Astrocyte (in vitro differentiated cells and primary cell): ENCODE data around the gene ATG4D. TPM values are rescaled to one million over a fixed set of nuclear protein-coding genes. Genes with fewer than 3 reads are reported as not detected.

Source experiments
- DNase-seq: peaks from one replicate; pipeline ENCODE4 v3.0.0-alpha.2; 2010; ENCODE audit warnings: low read depth
- FAIRE-seq: peaks from 2 replicates; lab custom pipeline; 2011; peaks lifted over from hg19 to GRCh38; lab: Jason Lieb, UNC
- H2AFZ ChIP-seq: 2 replicates; pipeline ENCODE4 v1.6.0; 2012; ENCODE audit warnings: low read depth, low read length, inconsistent platforms
- H3K27ac ChIP-seq: 2 replicates; pipeline ENCODE4 v1.5.1; 2011; ENCODE audit warnings: low read depth, low read length, inconsistent platforms
- H3K27me3 ChIP-seq: 2 replicates; pipeline ENCODE4 v1.6.0; 2011; ENCODE audit warnings: low read length, inconsistent platforms; ENCODE audit not compliant: insufficient read depth
- H3K36me3 ChIP-seq: 2 replicates; pipeline ENCODE4 v1.5.1; 2011; ENCODE audit warnings: low read length, inconsistent platforms; ENCODE audit not compliant: insufficient read depth
- H3K4me1 ChIP-seq: 2 replicates; pipeline ENCODE4 v1.5.1; 2011; ENCODE audit warnings: low read length, inconsistent platforms; ENCODE audit not compliant: insufficient read depth
- H3K4me2 ChIP-seq: 2 replicates; pipeline ENCODE4 v1.6.0; 2012; ENCODE audit warnings: low read length, inconsistent platforms
- H3K4me3 ChIP-seq: 2 replicates; pipeline ENCODE4 v1.5.1; 2011; ENCODE audit warnings: low read depth, mild to moderate bottlenecking, low read length, inconsistent platforms; ENCODE audit not compliant: insufficient read depth
- H3K79me2 ChIP-seq: 2 replicates; pipeline ENCODE4 v1.6.0; 2012; ENCODE audit warnings: mild to moderate bottlenecking, low read length, inconsistent platforms; ENCODE audit not compliant: insufficient read depth
- H3K9ac ChIP-seq: 2 replicates; pipeline ENCODE4 v1.6.0; 2012; ENCODE audit warnings: mild to moderate bottlenecking, low read length, inconsistent platforms
- H3K9me3 ChIP-seq: 2 replicates; pipeline ENCODE4 v1.5.1; 2012; ENCODE audit warnings: low read depth, mild to moderate bottlenecking, low read length, inconsistent platforms; ENCODE audit not compliant: insufficient read depth
- H4K20me1 ChIP-seq: 2 replicates; pipeline ENCODE4 v1.6.0; 2012; ENCODE audit warnings: low read length, inconsistent platforms; ENCODE audit not compliant: insufficient read depth
- H3K27ac Mint-ChIP-seq: one replicate; pipeline ENCODE4 v1.8.0; 2021; ENCODE audit warnings: mild to moderate bottlenecking, mixed read lengths; ENCODE audit not compliant: unreplicated experiment
- H3K27me3 Mint-ChIP-seq: one replicate; pipeline ENCODE4 v1.8.0; 2021; ENCODE audit warnings: low read depth, mixed read lengths; ENCODE audit not compliant: unreplicated experiment
- H3K36me3 Mint-ChIP-seq: one replicate; pipeline ENCODE4 v1.8.0; 2021; ENCODE audit warnings: low read depth, mixed read lengths; ENCODE audit not compliant: unreplicated experiment
- H3K4me1 Mint-ChIP-seq: one replicate; pipeline ENCODE4 v1.8.0; 2021; ENCODE audit warnings: low read depth, mixed read lengths; ENCODE audit not compliant: unreplicated experiment
- H3K4me3 Mint-ChIP-seq: one replicate; pipeline ENCODE4 v1.8.0; 2021; ENCODE audit warnings: mild to moderate bottlenecking, moderate library complexity, mixed read lengths; ENCODE audit not compliant: unreplicated experiment
- H3K9me3 Mint-ChIP-seq: one replicate; pipeline ENCODE4 v1.8.0; 2021; ENCODE audit warnings: mild to moderate bottlenecking, mixed read lengths; ENCODE audit not compliant: unreplicated experiment
- CTCF ChIP-seq: IDR thresholded peaks from 2 replicates; pipeline ENCODE4 v1.5.1; 2011; ENCODE audit warnings: low read depth, mild to moderate bottlenecking, inconsistent platforms, low read length, moderate library complexity; ENCODE audit not compliant: insufficient read depth
- EZH2 ChIP-seq: IDR thresholded peaks from 2 replicates; pipeline ENCODE4 v1.6.1; 2012; ENCODE audit warnings: mild to moderate bottlenecking, low read length, inconsistent platforms; ENCODE audit not compliant: insufficient read depth
- total RNA-seq: library from RNA; stranded (reverse); gene quantifications from 2 replicates; pipeline ENCODE4 v1.2.1, GENCODE V29; 2021

Gene ATG4D
- total RNA-seq, 1 donor from 2014 or later, result 23.5 TPM

- no peak for TF ChIP-seq CTCF
- no peak for TF ChIP-seq EZH2
- no peak overlapping the region for H3K4me3 ChIP-seq
- DNase-seq (no peak), FAIRE-seq (no peak)
- H3K4me3 Mint-ChIP-seq, result peak overlapping the region; percentile 12
- H3K4me2 ChIP-seq, result no peak overlapping the region
- H4K20me1 ChIP-seq, result no peaks in the 10 kb centered on the region
- H3K9me3 ChIP-seq, result no peaks in the 10 kb centered on the region
- H3K27me3 ChIP-seq, result peaks cover 17% of the 10 kb centered on the region
- H3K9me3 Mint-ChIP-seq, result no peaks in the 10 kb centered on the region
- H3K36me3 ChIP-seq, result no peaks in the 10 kb centered on the region
- no peaks in the 10 kb centered on the region for H3K4me1 Mint-ChIP-seq
- no peaks in the 10 kb centered on the region for H3K36me3 Mint-ChIP-seq
- H3K27ac ChIP-seq, result no peak overlapping the region
- no peaks in the 10 kb centered on the region for H3K79me2 ChIP-seq
- H3K27me3 Mint-ChIP-seq, result peaks cover 17% of the 10 kb centered on the region
- no peaks in the 10 kb centered on the region for H3K4me1 ChIP-seq
- H3K27ac Mint-ChIP-seq, result no peak overlapping the region
- no peak overlapping the region for H2AFZ ChIP-seq
- H3K9ac ChIP-seq, result no peak overlapping the region
These were observed 42.7 kb downstream of the ATG4D start for GRCh38 chr19:10586396-10586795.

- Histone ChIP-seq H3K4me3 (no peak within 1 kb of the TSS), H3K9ac (no peak within 1 kb of the TSS), H3K36me3 (no peaks in the 10 kb centered on the region), H4K20me1 (no peaks in the 10 kb centered on the region), H2AFZ (no peak within 1 kb of the TSS), H3K27me3 (peaks cover 17% of the 10 kb centered on the region), H3K79me2 (no peaks in the 10 kb centered on the region), H3K9me3 (no peaks in the 10 kb centered on the region), H3K27ac (no peak within 1 kb of the TSS), H3K4me2 (no peak within 1 kb of the TSS), H3K4me1 (no peaks in the 10 kb centered on the region)
- TF ChIP-seq EZH2, result no peak
- TF ChIP-seq CTCF, result no peak
- H3K27ac Mint-ChIP-seq, result no peak within 1 kb of the TSS
- H3K4me1 Mint-ChIP-seq, result no peaks in the 10 kb centered on the region
- peaks cover 17% of the 10 kb centered on the region for H3K27me3 Mint-ChIP-seq
- H3K36me3 Mint-ChIP-seq, result no peaks in the 10 kb centered on the region
- H3K9me3 Mint-ChIP-seq, result no peaks in the 10 kb centered on the region
- FAIRE-seq (no peak), DNase-seq (no peak)
- H3K4me3 Mint-ChIP-seq, result peak within 1 kb of the TSS; percentile 12
These were observed 43.5 kb downstream of the ATG4D start, which contains the start of gene AP1M2 for GRCh38 chr19:10587022-10587838. TSS of gene AP1M2 (minus strand) at chr19:10587312. CDS start at chr19:10587231, 81 bp downstream.

GRCh38 chr19:10587839-10588150 lies 44.1 kb downstream of the ATG4D start:
- Histone ChIP-seq H3K4me2 (no peak overlapping the region), H3K79me2 (no peaks in the 10 kb centered on the region), H3K27ac (no peak overlapping the region), H3K4me1 (no peaks in the 10 kb centered on the region), H3K4me3 (no peak overlapping the region), H2AFZ (no peak overlapping the region), H3K27me3 (peaks cover 17% of the 10 kb centered on the region), H3K36me3 (no peaks in the 10 kb centered on the region), H4K20me1 (no peaks in the 10 kb centered on the region), H3K9ac (no peak overlapping the region), H3K9me3 (no peaks in the 10 kb centered on the region)
- Mint-ChIP-seq H3K9me3 (no peaks in the 10 kb centered on the region), H3K4me1 (no peaks in the 10 kb centered on the region), H3K27me3 (peaks cover 17% of the 10 kb centered on the region), H3K4me3 (no peak overlapping the region), H3K27ac (no peak overlapping the region), H3K36me3 (no peaks in the 10 kb centered on the region)
- no peak for TF ChIP-seq CTCF
- no peak for TF ChIP-seq EZH2
- DNase-seq, result no peak
- no peak for FAIRE-seq
